Nephron (organoid): ENCODE results near the gene FTO.

Source experiments
- H3K27ac Mint-ChIP-seq, 3 experiments: 2 replicates each; pipeline ENCODE4 v1.8.0; 2020; ENCODE audit warnings: mixed read lengths in 3 of 3, mild to moderate bottlenecking in 2 of 3, moderate library complexity in 1 of 3
- H3K27me3 Mint-ChIP-seq: 2 replicates; pipeline ENCODE4 v1.8.0; 2021; ENCODE audit warnings: low read depth, mild to moderate bottlenecking, moderate library complexity, mixed read lengths
- H3K36me3 Mint-ChIP-seq: 2 replicates; pipeline ENCODE4 v1.8.0; 2020; ENCODE audit warnings: low read depth, mixed read lengths
- H3K4me1 Mint-ChIP-seq: 2 replicates; pipeline ENCODE4 v1.8.0; 2020; ENCODE audit warnings: mixed read lengths
- H3K4me3 Mint-ChIP-seq, 3 experiments: 2 replicates each; pipeline ENCODE4 v1.8.0; 2020; ENCODE audit warnings: mild to moderate bottlenecking in 3 of 3, mixed read lengths in 3 of 3, moderate library complexity in 2 of 3
- H3K9me3 Mint-ChIP-seq: 2 replicates; pipeline ENCODE4 v1.8.0; 2020; ENCODE audit warnings: mixed read lengths
- CTCF ChIP-seq, 3 experiments: fragments of 200-600 bp; sonication (generic); IDR thresholded peaks; one replicate each; pipeline ENCODE4 v1.5.0; 2021; ENCODE audit warnings: antibody characterized with exemption in 3 of 3; ENCODE audit not compliant: unreplicated experiment in 3 of 3

The FTO gene

GRCh38 chr16:54175552-54176375 lies 471.8 kb downstream of the FTO start:
- Mint-ChIP-seq H3K9me3 (peaks cover 3% of the 10 kb centered on the region), H3K4me3 (no peak overlapping the region), H3K4me1 (peaks cover 34% of the 10 kb centered on the region), H3K27me3 (peaks cover 44% of the 10 kb centered on the region), H3K36me3 (no peaks in the 10 kb centered on the region), H3K27ac (no peak overlapping the region)
- TF ChIP-seq CTCF (IDR thresholded peaks at IDR 0.05; ENCODE audit: unreplicated experiment in 3 of 3), result no peak

- H3K27ac Mint-ChIP-seq, result peak overlapping the region in 1 of 3 experiments; percentile 10
- peaks cover 34% of the 10 kb centered on the region for H3K4me1 Mint-ChIP-seq
- peak overlapping the region in 1 of 3 experiments; percentile 41 for H3K4me3 Mint-ChIP-seq
- no peaks in the 10 kb centered on the region for H3K36me3 Mint-ChIP-seq
- peaks cover 3% of the 10 kb centered on the region for H3K9me3 Mint-ChIP-seq
- peaks cover 43% of the 10 kb centered on the region for H3K27me3 Mint-ChIP-seq
- no peak for TF ChIP-seq CTCF (IDR thresholded peaks at IDR 0.05; ENCODE audit: unreplicated experiment in 3 of 3)
Measured at GRCh38 chr16:54176376-54176901, 472.5 kb downstream of the FTO start.

- Mint-ChIP-seq H3K27ac (peak overlapping the region in 1 of 3 experiments; percentile 81), H3K4me3 (peak overlapping the region in 1 of 3 experiments; percentile 41), H3K9me3 (peaks cover 3% of the 10 kb centered on the region), H3K4me1 (peaks cover 34% of the 10 kb centered on the region), H3K27me3 (peaks cover 36% of the 10 kb centered on the region), H3K36me3 (no peaks in the 10 kb centered on the region)
- TF ChIP-seq CTCF (IDR thresholded peaks at IDR 0.05; ENCODE audit: unreplicated experiment in 3 of 3), result no peak
Measured at GRCh38 chr16:54177052-54177861, 473.3 kb downstream of the FTO start.

GRCh38 chr16:54177862-54178477 lies 474.0 kb downstream of the FTO start:
- Mint-ChIP-seq H3K36me3 (no peaks in the 10 kb centered on the region), H3K27me3 (peaks cover 31% of the 10 kb centered on the region)
- no peak for TF ChIP-seq CTCF (IDR thresholded peaks at IDR 0.05; ENCODE audit: unreplicated experiment in 3 of 3)

GRCh38 chr16:54178478-54178976 lies 474.6 kb downstream of the FTO start:
- Mint-ChIP-seq H3K4me3 (no peak overlapping the region), H3K9me3 (peaks cover 3% of the 10 kb centered on the region), H3K36me3 (no peaks in the 10 kb centered on the region), H3K27ac (peak overlapping the region; percentile 5 to 81 (median 56)), H3K27me3 (peaks cover 27% of the 10 kb centered on the region), H3K4me1 (peaks cover 34% of the 10 kb centered on the region)
- no peak for TF ChIP-seq CTCF (IDR thresholded peaks at IDR 0.05; ENCODE audit: unreplicated experiment in 3 of 3)

More at GRCh38 chr16:54177862-54178477, 474.0 kb downstream of the FTO start:
- peaks cover 34% of the 10 kb centered on the region for H3K4me1 Mint-ChIP-seq
- H3K9me3 Mint-ChIP-seq, result peaks cover 3% of the 10 kb centered on the region
- H3K27ac Mint-ChIP-seq, result peak overlapping the region; percentile 5 to 81 (median 56)
- H3K4me3 Mint-ChIP-seq, result no peak overlapping the region
